Endothelial cell of umbilical vein (primary cell): ENCODE measurements around the gene ZNF366. TPM values are rescaled to one million over a fixed set of nuclear protein-coding genes. Genes with fewer than 3 reads are reported as not detected.

Source experiments
- BruUV-seq: library from RNA; stranded (reverse); fragments of 400-500 nt; replicated peaks from 2 replicates; lab custom pipeline; 2021; lab: Mats Ljungman, UMichigan
- CTCF ChIA-PET: fragments of 300-600, 350-600 bp; sonication (Branson Sonifier 250); formaldehyde crosslinking; loops from one replicate; lab custom pipeline; 2021; ENCODE audit warnings: antibody characterized with exemption, inconsistent platforms; lab: Charles Lee
- POLR2A ChIA-PET: fragments of 300-600, 350-600 bp; sonication (Branson Sonifier 250); formaldehyde crosslinking; loops from one replicate; lab custom pipeline; 2021; ENCODE audit warnings: antibody characterized with exemption, inconsistent platforms; lab: Charles Lee
- DNase-seq: peaks from one replicate; pipeline ENCODE4 v3.0.0-alpha.2; 2011; ENCODE audit warnings: low read depth, low spot score
- FAIRE-seq: peaks from 2 replicates; lab custom pipeline; 2011; peaks lifted over from hg19 to GRCh38; lab: Jason Lieb, UNC
- H2AFZ ChIP-seq: 2 replicates; pipeline ENCODE4 v1.6.0; 2012; ENCODE audit warnings: low read depth, low read length, control low read depth, inconsistent platforms
- H3K27ac ChIP-seq: 2 replicates; pipeline ENCODE4 v1.5.1; 2011; ENCODE audit warnings: low read depth, mild to moderate bottlenecking, control low read depth, low read length, moderate library complexity; ENCODE audit not compliant: insufficient read depth
- H3K27me3 ChIP-seq, 2 experiments: 2 replicates each; pipeline versions ENCODE4 v1.6.0 to v1.6.1; 2011; ENCODE audit warnings: low read length in 2 of 2, mixed read lengths in 1 of 2; ENCODE audit not compliant: control insufficient read depth in 2 of 2, insufficient read depth in 2 of 2
- H3K36me3 ChIP-seq, 2 experiments: 2 replicates in 1 of 2; 3 replicates in 1 of 2; pipeline ENCODE4 v1.5.1; 2011; ENCODE audit warnings: low read length in 2 of 2, mild to moderate bottlenecking in 1 of 2, moderate library complexity in 1 of 2; ENCODE audit not compliant: control insufficient read depth in 2 of 2, insufficient read depth in 2 of 2; ENCODE audit errors: extremely low read depth in 1 of 2
- H3K4me1 ChIP-seq: 3 replicates; pipeline ENCODE4 v1.5.1; 2011; ENCODE audit warnings: mild to moderate bottlenecking, low read length; ENCODE audit not compliant: control insufficient read depth, insufficient read depth; ENCODE audit errors: extremely low read depth
- H3K4me2 ChIP-seq: 2 replicates; pipeline ENCODE4 v1.6.1; 2011; ENCODE audit warnings: low read length, control low read depth, mixed read lengths; ENCODE audit not compliant: insufficient read depth
- H3K4me3 ChIP-seq, 3 experiments: fragments of 200-600 bp in 1 of 3; sonication (generic), shearing (Covaris generic) in 1 of 3; replicated peaks in 1 of 3; 2 replicates each; pipeline ENCODE4 v1.5.1; 2011 to 2016; ENCODE audit warnings: control low read depth in 3 of 3, low read length in 3 of 3, mild to moderate bottlenecking in 2 of 3, inconsistent platforms in 1 of 3, low read depth in 1 of 3, moderate library complexity in 1 of 3; ENCODE audit not compliant: insufficient read depth in 1 of 3
- H3K79me2 ChIP-seq: 2 replicates; pipeline ENCODE4 v1.6.0; 2012; ENCODE audit warnings: low read length, inconsistent platforms; ENCODE audit not compliant: control insufficient read depth, insufficient read depth
- H3K9ac ChIP-seq: replicated peaks from 2 replicates; pipeline ENCODE3; 2011; ENCODE audit warnings: low read length, control low read depth; ENCODE audit not compliant: insufficient read depth; ENCODE audit errors: extremely low read depth
- H3K9me1 ChIP-seq: replicated peaks from 3 replicates; pipeline ENCODE4 v1.6.0; 2011; ENCODE audit warnings: mild to moderate bottlenecking, low read length; ENCODE audit not compliant: control insufficient read depth, insufficient read depth; ENCODE audit errors: extremely low read depth
- H3K9me3 ChIP-seq: replicated peaks from 2 replicates; pipeline ENCODE4 v1.5.1; 2012; ENCODE audit warnings: low read length, inconsistent platforms; ENCODE audit not compliant: control insufficient read depth, insufficient read depth
- H4K20me1 ChIP-seq: replicated peaks from 2 replicates; pipeline ENCODE3; 2011; ENCODE audit warnings: mild to moderate bottlenecking, low read length; ENCODE audit not compliant: control insufficient read depth, insufficient read depth; ENCODE audit errors: extremely low read depth
- EZH2 ChIP-seq: IDR thresholded peaks from 2 replicates; pipeline ENCODE4 v1.6.1; 2012; ENCODE audit warnings: borderline replicate concordance, low read depth, mild to moderate bottlenecking, moderate library complexity, low read length, inconsistent platforms; ENCODE audit not compliant: severe bottlenecking
- FOS ChIP-seq: IDR thresholded peaks from 2 replicates; pipeline ENCODE4 v1.6.1; 2011; ENCODE audit warnings: mild to moderate bottlenecking, low read length, moderate library complexity, borderline replicate concordance; ENCODE audit not compliant: insufficient read depth
- GATA2 ChIP-seq: IDR thresholded peaks from 2 replicates; pipeline ENCODE4 v1.7.0; 2011; ENCODE audit warnings: low read depth, mild to moderate bottlenecking, moderate library complexity, mixed read lengths, low read length; ENCODE audit not compliant: insufficient read length, insufficient read depth
- JUN ChIP-seq: IDR thresholded peaks from 2 replicates; pipeline ENCODE4 v1.6.1; 2011; ENCODE audit warnings: borderline replicate concordance, low read depth; ENCODE audit not compliant: insufficient read length, insufficient read depth
- MAX ChIP-seq: IDR thresholded peaks from 2 replicates; pipeline ENCODE4 v1.6.1; 2011; ENCODE audit not compliant: insufficient read depth, insufficient read length
- MYC ChIP-seq: IDR thresholded peaks from one replicate; pipeline ENCODE4 v1.6.1; 2011; ENCODE audit warnings: mild to moderate bottlenecking, low read depth, low read length
- POLR2A ChIP-seq: IDR thresholded peaks from 2 replicates; pipeline ENCODE4 v1.6.1; 2012; ENCODE audit warnings: low read depth, mild to moderate bottlenecking, control low read depth, low read length
- POLR2AphosphoS5 ChIP-seq: IDR thresholded peaks from 2 replicates; pipeline ENCODE4 v1.6.1; 2012; ENCODE audit warnings: low read depth, mild to moderate bottlenecking, control low read depth, low read length, moderate library complexity; ENCODE audit not compliant: insufficient read depth
- dilution Hi-C: fragments of 300-500 bp; cut with MboI; formaldehyde crosslinking; loops from one replicate; pipeline ENCODE4 v1.15.0; 2019; ENCODE audit warnings: low sequenced_read_pairs; ENCODE audit not compliant: extremely low pct_ligation_motif_present
- intact Hi-C: fragments of 100-400 bp; cut with micrococcal nuclease; formaldehyde crosslinking; loops from one replicate; pipeline ENCODE4 v1.10.0; 2022
- polyA plus RNA-seq, 4 experiments: library from polyadenylated mRNA; depleted of rRNA in 3 of 4; stranded (reverse) in 3 of 4; unstranded in 1 of 4; fragments of >200 nt; gene quantifications; 2 replicates each; pipeline versions ENCODE4 v1.2.1 to v1.2.3, GENCODE V29; 2011 to 2012; ENCODE audit warnings: missing spikeins in 1 of 4
- total RNA-seq: library from RNA; stranded (reverse); gene quantifications from 2 replicates; pipeline ENCODE4 v1.2.3, GENCODE V29; 2021
- TF ChIP-seq, protein P1 (sequence below), 2 donors: IDR thresholded peaks; 1 replicate in 1 of 2; 2 replicates in 1 of 2; pipeline ENCODE4 v1.5.1; 2011; ENCODE audit warnings: low read length in 2 of 2, mild to moderate bottlenecking in 2 of 2, moderate library complexity in 2 of 2, control low read depth in 1 of 2, inconsistent platforms in 1 of 2, low read depth in 1 of 2; ENCODE audit not compliant: insufficient read depth in 1 of 2; ENCODE audit errors: extremely low read depth in 1 of 2

Gene ZNF366
- total and polyA plus RNA-seq, 2 donors (not counting 3 experiments of a cell fraction or from before 2014, with no cell fraction given): 1.3 to 4.1 TPM

GRCh38 chr5:72494623-72495124 lies 12.5 kb downstream of the ZNF366 start:
- Histone ChIP-seq H3K4me3 (no peak overlapping the region), H2AFZ (no peak overlapping the region), H3K79me2 (no peaks in the 10 kb centered on the region), H3K9me3 (no peaks in the 10 kb centered on the region), H3K27ac (no peak overlapping the region), H3K4me1 (peaks cover 14% of the 10 kb centered on the region), H3K27me3 (no peaks in the 10 kb centered on the region), H3K9me1 (no peaks in the 10 kb centered on the region), H4K20me1 (no peaks in the 10 kb centered on the region), H3K4me2 (no peak overlapping the region), H3K9ac (no peak overlapping the region), H3K36me3 (no peaks in the 10 kb centered on the region)
- BruUV-seq: no TSS peak
- ChIA-PET POLR2A (no interaction called here), CTCF (interaction anchor here (1.1 to 1.2 kb wide), 2 partner anchors 9 to 116 kb away, joined by 4 read pairs; no protein-coding TSS in a partner anchor)
- TF ChIP-seq EZH2: no peak
- TF ChIP-seq, protein P1, sequence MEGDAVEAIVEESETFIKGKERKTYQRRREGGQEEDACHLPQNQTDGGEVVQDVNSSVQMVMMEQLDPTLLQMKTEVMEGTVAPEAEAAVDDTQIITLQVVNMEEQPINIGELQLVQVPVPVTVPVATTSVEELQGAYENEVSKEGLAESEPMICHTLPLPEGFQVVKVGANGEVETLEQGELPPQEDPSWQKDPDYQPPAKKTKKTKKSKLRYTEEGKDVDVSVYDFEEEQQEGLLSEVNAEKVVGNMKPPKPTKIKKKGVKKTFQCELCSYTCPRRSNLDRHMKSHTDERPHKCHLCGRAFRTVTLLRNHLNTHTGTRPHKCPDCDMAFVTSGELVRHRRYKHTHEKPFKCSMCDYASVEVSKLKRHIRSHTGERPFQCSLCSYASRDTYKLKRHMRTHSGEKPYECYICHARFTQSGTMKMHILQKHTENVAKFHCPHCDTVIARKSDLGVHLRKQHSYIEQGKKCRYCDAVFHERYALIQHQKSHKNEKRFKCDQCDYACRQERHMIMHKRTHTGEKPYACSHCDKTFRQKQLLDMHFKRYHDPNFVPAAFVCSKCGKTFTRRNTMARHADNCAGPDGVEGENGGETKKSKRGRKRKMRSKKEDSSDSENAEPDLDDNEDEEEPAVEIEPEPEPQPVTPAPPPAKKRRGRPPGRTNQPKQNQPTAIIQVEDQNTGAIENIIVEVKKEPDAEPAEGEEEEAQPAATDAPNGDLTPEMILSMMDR (IDR thresholded peaks at IDR 0.05; ENCODE audit: extremely low read depth in 1 of 2, insufficient read depth in 1 of 2, low read depth in 1 of 2, low read length in 2 of 2): no peak
- TF ChIP-seq GATA2: no peak
- no peak for TF ChIP-seq FOS
- no peak for TF ChIP-seq POLR2AphosphoS5
- TF ChIP-seq MAX: no peak
- no peak for TF ChIP-seq JUN
- no peak for TF ChIP-seq POLR2A
- no peak for TF ChIP-seq MYC
- DNase-seq: no peak
- dilution Hi-C loops: no loop called here
- FAIRE-seq: no peak
- intact Hi-C loops: no loop called here
